B cell (primary cell): ENCODE results near the gene SFMBT2. TPM values are rescaled to one million over a fixed set of nuclear protein-coding genes. Genes with fewer than 3 reads are reported as not detected.
A peak's percentile ranks its signal among the peaks of the same experiment; 100 is the strongest.

Source experiments
- ATAC-seq: fragments of 200-7000 bp; cut with Tn5 transposase; one replicate; pipeline ENCODE4 v1.10.0; 2021; ENCODE audit warnings: low read depth, mild to moderate bottlenecking, moderate number of reproducible peaks, moderate library complexity
- CTCF ChIA-PET: fragments of 350-600 bp; sonication (Branson Sonifier 250); formaldehyde crosslinking; loops from one replicate; lab custom pipeline; 2021; ENCODE audit warnings: antibody characterized with exemption, inconsistent platforms; lab: Charles Lee
- POLR2A ChIA-PET: fragments of 350-600 bp; sonication (Branson Sonifier 250); formaldehyde crosslinking; loops from one replicate; lab custom pipeline; 2021; ENCODE audit warnings: antibody characterized with exemption; lab: Charles Lee
- DNase-seq: peaks from one replicate; pipeline ENCODE4 v3.0.0; 2013
- H2AFZ ChIP-seq: 2 replicates; pipeline ENCODE4 v1.6.1; 2012; ENCODE audit warnings: mild to moderate bottlenecking, low read depth, low read length; ENCODE audit not compliant: insufficient read depth, poor library complexity, severe bottlenecking
- H3K27ac ChIP-seq, 2 donors: 1 replicate in 1 of 2; 2 replicates in 1 of 2; pipeline ENCODE4 v1.5.1; 2012 to 2013; ENCODE audit warnings: low read length in 2 of 2, mild to moderate bottlenecking in 2 of 2, moderate library complexity in 1 of 2
- H3K27me3 ChIP-seq, 4 experiments: fragments of 200-600 bp in 1 of 4; sonication (generic) in 1 of 4; replicated peaks in 1 of 4; 1 replicate in 2 of 4; 2 replicates in 2 of 4; pipeline versions ENCODE4 v1.6.1 to v1.7.0; 2013 to 2016; ENCODE audit warnings: low read length in 3 of 4, mild to moderate bottlenecking in 2 of 4, mixed read lengths in 1 of 4, moderate library complexity in 1 of 4; ENCODE audit not compliant: insufficient read depth in 4 of 4, control insufficient read depth in 3 of 4; ENCODE audit errors: control extremely low read depth in 1 of 4
- H3K36me3 ChIP-seq, 2 experiments: replicated peaks in 1 of 2; 1 replicate in 1 of 2; 2 replicates in 1 of 2; pipeline versions ENCODE4 v1.6.1 to v1.7.1; 2013; ENCODE audit warnings: low read length in 1 of 2; ENCODE audit not compliant: insufficient read depth in 2 of 2, control insufficient read depth in 1 of 2; ENCODE audit errors: control extremely low read depth in 1 of 2, extremely low read depth in 1 of 2
- H3K4me1 ChIP-seq, 2 donors: fragments of 200-600 bp in 1 of 2; sonication (generic) in 1 of 2; 1 replicate in 1 of 2; 2 replicates in 1 of 2; pipeline versions ENCODE4 v1.5.1 to v1.6.1; 2013 to 2017; ENCODE audit warnings: low read length in 2 of 2; ENCODE audit not compliant: control insufficient read depth in 2 of 2, insufficient read depth in 2 of 2
- H3K4me2 ChIP-seq: replicated peaks from 2 replicates; pipeline ENCODE3; 2012; ENCODE audit warnings: mild to moderate bottlenecking, low read depth, low read length; ENCODE audit not compliant: poor library complexity, severe bottlenecking
- H3K4me3 ChIP-seq, 5 experiments: fragments of 200-600 bp in 1 of 5; sonication (generic) in 1 of 5; 1 replicate in 3 of 5; 2 replicates in 2 of 5; pipeline versions ENCODE4 v1.5.1 to v1.7.0; 2011 to 2016; ENCODE audit warnings: low read length in 4 of 5, mild to moderate bottlenecking in 4 of 5, low read depth in 2 of 5, control low read depth in 1 of 5, moderate library complexity in 1 of 5; ENCODE audit not compliant: insufficient read depth in 1 of 5; ENCODE audit errors: control extremely low read depth in 1 of 5, extremely low read depth in 1 of 5
- H3K79me2 ChIP-seq: fragments of 200-600 bp; sonication (generic); one replicate; pipeline ENCODE4 v1.6.0; 2016; ENCODE audit warnings: low read length; ENCODE audit not compliant: control insufficient read depth, insufficient read depth
- H3K9ac ChIP-seq: fragments of 200-600 bp; sonication (generic); 2 replicates; pipeline ENCODE4 v1.6.1; 2017; ENCODE audit warnings: mild to moderate bottlenecking, low read length, moderate library complexity
- H3K9me3 ChIP-seq, 3 donors: one replicate each; pipeline versions ENCODE4 v1.6.1 to v1.7.1; 2013; ENCODE audit warnings: low read length in 2 of 3; ENCODE audit not compliant: control insufficient read depth in 2 of 3, insufficient read depth in 1 of 3; ENCODE audit errors: control extremely low read depth in 1 of 3
- H4K20me1 ChIP-seq: 2 replicates; pipeline ENCODE4 v1.6.0; 2012; ENCODE audit warnings: mild to moderate bottlenecking, low read length; ENCODE audit not compliant: insufficient read depth, control insufficient read depth, poor library complexity, severe bottlenecking
- H3K27ac Mint-ChIP-seq: one replicate; pipeline ENCODE4 v1.8.0; 2021; ENCODE audit warnings: mixed read lengths
- H3K27me3 Mint-ChIP-seq: one replicate; pipeline ENCODE4 v1.8.0; 2021; ENCODE audit warnings: mixed read lengths
- H3K4me1 Mint-ChIP-seq: one replicate; pipeline ENCODE4 v1.8.0; 2021; ENCODE audit warnings: mixed read lengths
- H3K4me3 Mint-ChIP-seq: one replicate; pipeline ENCODE4 v1.8.0; 2021; ENCODE audit warnings: mixed read lengths
- H3K9me3 Mint-ChIP-seq: one replicate; pipeline ENCODE4 v1.8.0; 2022; ENCODE audit warnings: mixed read lengths; ENCODE audit not compliant: insufficient read depth
- CTCF ChIP-seq: fragments of 200-600 bp; IDR thresholded peaks from one replicate; pipeline ENCODE4 v1.8.0; 2022; ENCODE audit warnings: antibody characterized with exemption, mild to moderate bottlenecking
- EZH2 ChIP-seq: IDR thresholded peaks from 2 replicates; pipeline ENCODE4 v1.6.1; 2012; ENCODE audit warnings: borderline replicate concordance, low read depth, mild to moderate bottlenecking, moderate library complexity, low read length; ENCODE audit not compliant: insufficient read depth, poor library complexity, severe bottlenecking
- WGBS: methylation state at CpG from one replicate; pipeline ENCODE4 v1.1.5; 2013; ENCODE audit warnings: missing lambda C conversion rate; ENCODE audit not compliant: insufficient coverage; 5-methylcytosine and 5-hydroxymethylcytosine counted together
- intact Hi-C: fragments of 100-400 bp; cut with micrococcal nuclease; formaldehyde crosslinking; loops from one replicate; pipeline ENCODE4 v1.10.0; 2022
- polyA plus RNA-seq: library from polyadenylated mRNA; depleted of rRNA; stranded (reverse); fragments of >200 nt; gene quantifications from 2 replicates; pipeline ENCODE4 v1.2.3, GENCODE V29; 2012
- total RNA-seq, 2 donors: library from RNA; stranded (reverse); fragments of 120-200 nt in 1 of 2; gene quantifications; 1 replicate in 1 of 2; 2 replicates in 1 of 2; pipeline versions ENCODE4 v1.2.3 to v1.2.4, GENCODE V29; 2013 to 2022

Gene SFMBT2
- total and polyA plus RNA-seq, 2 donors (not counting 1 experiment from before 2014, with no cell fraction given) = 2.3 to 24.0 TPM

DNA sequence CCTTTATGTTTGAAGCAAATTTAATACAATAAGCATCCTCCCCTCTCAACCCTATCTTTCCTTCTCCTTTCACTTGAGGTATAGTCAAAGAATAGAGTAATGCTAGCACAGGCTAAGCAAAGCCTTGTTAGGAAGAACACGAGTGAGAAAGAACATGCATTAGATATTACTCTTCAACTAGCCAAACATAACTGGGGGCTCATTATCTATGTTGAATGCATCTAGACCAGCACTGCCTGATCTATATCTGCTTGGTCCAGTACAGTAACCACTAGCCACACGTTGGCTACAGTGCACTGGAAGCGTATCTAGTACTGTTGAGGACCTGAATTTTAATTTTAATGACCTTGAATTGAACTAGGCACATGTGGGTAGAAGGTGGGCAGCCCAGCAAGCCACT, 21.0 kb downstream of the SFMBT2 start:
- peaks cover 4% of the 10 kb centered on the region for H4K20me1 ChIP-seq
- intact Hi-C loops = no loop called here
- peaks cover 32% of the 10 kb centered on the region for H3K4me1 Mint-ChIP-seq
- no peak overlapping the region for H3K27ac Mint-ChIP-seq
- H3K4me1 ChIP-seq = peaks cover 13 to 17% of the 10 kb centered on the region in 2 donors
- H3K9ac ChIP-seq = no peak overlapping the region
- TF ChIP-seq CTCF = no peak
- H3K27me3 ChIP-seq = no peaks in the 10 kb centered on the region
- H3K4me3 ChIP-seq = no peak overlapping the region
- no peaks in the 10 kb centered on the region for H3K36me3 ChIP-seq
- ATAC-seq = no peak
- H3K4me3 Mint-ChIP-seq = no peak overlapping the region
- no peak for DNase-seq
- no peaks in the 10 kb centered on the region for H3K9me3 ChIP-seq
- no peaks in the 10 kb centered on the region for H3K27me3 Mint-ChIP-seq
- H3K9me3 Mint-ChIP-seq = no peaks in the 10 kb centered on the region
- no peak overlapping the region for H3K27ac ChIP-seq
- 93% methylated on average over 2 of the region's 3 CpGs for whole genome bisulfite sequencing
- POLR2A ChIA-PET = no interaction called here
- no peak overlapping the region for H2AFZ ChIP-seq
- CTCF ChIA-PET = no interaction called here
- H3K79me2 ChIP-seq = peaks cover 86% of the 10 kb centered on the region
- peak overlapping the region; percentile 32 for H3K4me2 ChIP-seq

- intact Hi-C loops = no loop called here
- H3K9ac ChIP-seq = no peak overlapping the region
- H3K4me1 ChIP-seq = peaks cover 13 to 17% of the 10 kb centered on the region in 2 donors
- ATAC-seq (no peak), DNase-seq (no peak)
- POLR2A ChIA-PET = no interaction called here
- H3K27ac ChIP-seq = peak overlapping the region in 1 of 2 donors; percentile 9
- peaks cover 29% of the 10 kb centered on the region for H3K4me1 Mint-ChIP-seq
- H3K27ac Mint-ChIP-seq = no peak overlapping the region
- H3K9me3 Mint-ChIP-seq = no peaks in the 10 kb centered on the region
- CTCF ChIA-PET = no interaction called here
- H3K4me3 ChIP-seq = no peak overlapping the region
- H3K9me3 ChIP-seq = no peaks in the 10 kb centered on the region
- no peaks in the 10 kb centered on the region for H3K27me3 ChIP-seq
- H3K79me2 ChIP-seq = peaks cover 85% of the 10 kb centered on the region
- no peak overlapping the region for H2AFZ ChIP-seq
- peak overlapping the region; percentile 32 for H3K4me2 ChIP-seq
- TF ChIP-seq CTCF (no peak), EZH2 (no peak)
- no CpG with 5 or more reads among the region's 2 CpGs for WGBS
- H4K20me1 ChIP-seq = peaks cover 4% of the 10 kb centered on the region
- H3K27me3 Mint-ChIP-seq = no peaks in the 10 kb centered on the region
- H3K4me3 Mint-ChIP-seq = no peak overlapping the region
- H3K36me3 ChIP-seq = no peaks in the 10 kb centered on the region
These were observed 21.5 kb downstream of the SFMBT2 start for GRCh38 chr10:7389346-7389745.
